Activated T-helper 1 cell treated with anti-CD3 and anti-CD28 coated beads, Interleukin-2, amount 50 U/mL, for 16 hours (primary cell): ENCODE data around the gene CETP.
A peak's percentile ranks its signal among the peaks of the same experiment; 100 is the strongest.
"Not testable (repeated sequence)": the region's sequence is repeated elsewhere in the genome, so short reads cannot be mapped to it uniquely, and the experiment has no call there.

Experiments used
- DNase-seq, 2 donors: peaks; one replicate each; pipeline ENCODE4 v3.0.0-alpha.2; 2020; ENCODE audit warnings: low read depth in 1 of 2, low spot score in 1 of 2

CETP gene

DNA sequence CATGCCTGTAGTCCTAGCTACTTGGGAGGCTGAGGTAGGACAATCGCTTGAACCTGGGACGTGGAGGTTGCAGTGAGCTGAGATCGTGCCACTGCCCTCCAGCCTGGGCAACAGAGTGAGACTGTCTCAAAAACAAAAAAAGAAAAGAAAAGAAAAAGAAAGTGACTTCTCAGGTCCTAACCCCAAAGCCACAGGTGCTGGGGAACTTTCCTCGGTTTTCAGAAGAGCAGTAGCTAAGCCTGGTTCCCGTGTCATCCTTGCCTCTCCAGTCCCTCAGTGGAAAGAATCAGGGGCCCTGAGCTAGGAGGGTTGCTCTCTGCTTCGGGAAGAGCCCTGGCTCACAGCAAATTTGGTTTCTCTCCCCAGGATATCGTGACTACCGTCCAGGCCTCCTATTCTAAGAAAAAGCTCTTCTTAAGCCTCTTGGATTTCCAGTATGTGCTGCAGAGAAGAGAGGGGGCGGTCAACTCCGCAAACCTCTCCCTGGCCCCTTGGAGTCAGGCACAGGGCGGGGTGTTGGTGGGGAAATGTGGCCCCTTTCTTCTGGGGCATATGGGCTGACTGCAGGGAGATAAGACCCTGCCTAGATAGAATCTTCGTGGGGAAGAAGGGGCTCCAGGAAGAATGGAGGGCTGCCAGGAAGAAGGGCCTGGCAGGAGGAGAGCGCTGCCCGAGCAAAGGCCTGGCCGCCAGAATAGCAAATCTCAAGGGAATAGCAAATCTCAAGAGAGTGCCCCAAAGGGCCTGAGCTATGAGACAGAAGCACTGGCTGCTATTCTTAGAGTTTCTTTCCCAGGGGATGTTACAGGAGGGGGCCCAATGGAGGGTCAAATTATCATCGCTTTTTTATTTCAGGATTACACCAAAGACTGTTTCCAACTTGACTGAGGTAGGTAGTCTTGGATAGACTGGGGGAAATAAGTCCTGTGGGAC lies 19.3 kb downstream of the CETP start:
- DNase-seq = no peak

DNA sequence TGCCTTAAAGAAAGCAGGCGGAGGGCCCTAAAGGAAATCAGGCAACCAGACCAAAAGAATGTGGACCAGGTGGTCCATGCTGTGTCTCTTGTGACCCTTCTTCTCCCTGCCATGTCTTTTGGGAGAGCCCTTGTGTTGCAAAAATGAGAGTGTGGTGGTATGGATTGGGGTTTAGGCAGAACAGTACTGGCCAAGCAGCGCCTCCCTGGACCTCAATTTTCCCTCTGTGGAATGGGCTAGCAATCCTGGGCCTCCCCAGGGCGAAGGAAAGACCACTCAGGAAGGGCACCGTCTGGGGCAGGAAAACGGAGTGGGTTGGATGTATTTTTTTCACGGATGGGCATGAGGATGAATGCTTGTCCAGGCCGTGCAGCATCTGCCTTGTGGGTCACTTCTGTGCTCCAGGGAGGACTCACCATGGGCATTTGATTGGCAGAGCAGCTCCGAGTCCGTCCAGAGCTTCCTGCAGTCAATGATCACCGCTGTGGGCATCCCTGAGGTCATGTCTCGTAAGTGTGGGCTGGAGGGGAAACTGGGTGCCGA lies 20.1 kb downstream of the CETP start:
- DNase-seq = no peak

DNA sequence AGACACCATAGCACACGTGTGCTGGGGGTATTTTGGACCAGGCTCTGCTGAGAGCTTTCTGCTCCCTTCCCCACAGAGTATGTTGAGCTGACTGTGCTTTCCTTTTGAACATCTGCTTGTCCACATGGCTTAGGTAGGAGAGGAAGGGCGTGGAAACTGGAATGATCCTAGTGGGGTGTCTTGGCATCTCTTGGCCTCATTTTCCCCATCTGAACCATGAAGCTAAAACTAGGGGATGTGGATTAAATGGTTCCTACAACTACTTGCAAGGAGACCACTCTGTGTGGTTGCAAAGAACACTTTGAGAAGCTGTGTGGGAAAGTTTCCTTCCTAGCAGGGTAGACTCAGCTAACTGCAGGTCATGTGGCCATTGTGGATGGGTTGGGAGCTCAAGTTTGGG lies 20.9 kb downstream of the CETP start:
- DNase-seq = no peak

DNA sequence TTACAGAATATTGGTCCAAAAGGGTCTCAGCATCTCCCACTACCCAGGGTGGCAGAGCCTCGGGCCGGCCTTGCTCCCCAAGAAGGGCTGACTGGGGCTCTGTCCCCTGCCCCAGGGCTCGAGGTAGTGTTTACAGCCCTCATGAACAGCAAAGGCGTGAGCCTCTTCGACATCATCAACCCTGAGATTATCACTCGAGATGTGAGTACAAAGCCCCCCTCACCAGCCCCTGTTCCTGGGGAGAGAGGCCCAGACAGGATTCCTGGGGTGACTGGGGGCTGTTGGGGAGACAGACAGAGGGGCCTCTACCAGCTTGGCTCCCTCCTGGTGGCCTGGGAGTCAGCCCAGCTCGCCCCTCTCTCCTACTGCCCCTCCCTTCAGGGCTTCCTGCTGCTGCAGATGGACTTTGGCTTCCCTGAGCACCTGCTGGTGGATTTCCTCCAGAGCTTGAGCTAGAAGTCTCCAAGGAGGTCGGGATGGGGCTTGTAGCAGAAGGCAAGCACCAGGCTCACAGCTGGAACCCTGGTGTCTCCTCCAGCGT lies 21.5 kb downstream of the CETP start:
- DNase-seq = no peak

DNA sequence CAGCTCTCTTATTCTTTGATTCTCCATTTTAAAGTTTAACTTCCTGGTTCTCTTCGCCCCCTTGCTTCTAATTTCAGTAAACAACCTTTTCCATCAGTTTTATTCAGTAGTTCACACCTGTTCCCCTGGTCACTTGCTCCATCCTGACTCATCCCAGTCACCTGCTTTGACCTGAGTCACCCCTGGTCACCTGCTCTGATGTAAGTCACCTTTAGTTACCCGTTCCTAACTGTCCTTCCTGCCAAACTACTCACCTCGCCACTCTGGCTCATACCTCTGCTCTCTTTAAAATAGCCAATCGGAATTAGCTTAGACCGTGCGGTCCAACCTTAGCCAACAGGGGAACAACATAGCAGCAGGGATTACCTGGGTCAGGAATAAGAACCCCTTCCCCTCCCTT lies 22.9 kb downstream of the CETP start:
- DNase-seq = no peak

DNA sequence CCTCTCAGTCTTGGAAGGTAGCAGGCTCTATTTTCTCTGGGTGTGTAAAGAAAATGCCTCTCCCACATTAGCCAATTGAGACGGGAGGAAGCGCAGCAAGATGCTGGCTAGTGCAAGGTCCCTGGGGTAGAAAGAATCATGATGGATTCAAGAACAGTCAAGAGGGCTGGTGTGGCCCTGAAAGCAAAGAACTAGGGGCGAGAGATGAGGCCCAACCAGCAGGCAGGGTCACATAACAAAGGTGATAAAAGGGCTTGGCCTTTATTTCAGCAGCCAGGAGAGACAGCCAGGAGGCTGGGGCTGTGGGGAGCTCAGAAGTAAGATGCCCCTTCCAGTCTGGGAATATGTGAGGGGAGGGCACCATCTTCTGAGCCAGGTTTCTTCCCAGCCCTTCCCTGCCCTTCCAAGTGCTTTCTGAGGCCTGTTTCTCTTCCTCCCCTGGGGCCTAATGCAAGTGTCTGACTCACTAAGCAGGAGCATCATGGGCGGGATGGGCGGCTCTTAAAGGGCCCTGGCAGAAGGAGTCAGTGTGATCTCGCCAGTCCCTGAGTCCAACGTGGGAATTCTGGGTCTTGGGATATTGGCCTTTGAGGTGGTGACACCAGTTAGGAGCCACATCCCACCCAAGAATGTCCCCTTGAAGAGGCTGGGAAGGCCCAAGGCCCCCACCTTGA lies 23.7 kb downstream of the CETP start:
- no peak for DNase-seq

DNA sequence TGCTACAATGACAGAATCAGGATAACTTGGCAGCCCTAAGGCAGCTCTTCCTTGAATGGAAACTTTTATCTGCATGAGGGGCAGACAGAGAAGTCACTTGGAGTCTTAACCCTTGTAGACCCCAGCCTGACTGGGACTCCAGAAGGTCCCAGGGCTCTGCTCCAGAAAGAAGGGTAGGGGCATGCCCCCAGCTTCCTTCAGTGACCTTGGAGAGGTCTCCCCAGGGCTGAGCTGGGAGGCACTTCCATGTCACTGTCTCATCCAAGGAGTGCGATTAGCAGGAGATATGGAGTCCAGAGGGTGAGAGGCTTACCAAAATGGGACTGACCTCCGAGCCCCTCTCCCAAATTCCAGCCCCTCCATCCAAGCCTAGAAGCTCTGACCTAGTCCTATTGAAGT lies 24.2 kb downstream of the CETP start:
- no peak for DNase-seq

DNA sequence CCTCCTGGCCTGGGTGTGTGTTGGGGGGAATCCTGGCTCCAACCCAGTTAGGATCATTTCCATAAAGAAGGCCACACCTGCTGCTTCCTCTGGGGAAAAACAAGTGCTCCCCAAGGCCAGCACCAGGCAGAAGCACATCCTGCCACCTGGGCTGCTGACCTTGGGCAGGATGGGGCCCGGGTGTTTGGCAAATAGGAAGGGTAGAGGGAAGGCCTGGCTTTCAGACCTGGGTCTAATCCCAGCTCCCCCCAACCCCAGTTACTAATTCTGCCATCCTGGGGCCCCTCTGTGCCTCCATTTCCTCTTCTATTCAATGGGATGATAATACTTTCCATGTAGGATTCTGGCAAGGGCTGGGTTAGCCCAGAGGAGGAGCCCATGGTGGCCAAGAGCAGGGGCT lies 24.6 kb downstream of the CETP start:
- DNase-seq = no peak

DNA sequence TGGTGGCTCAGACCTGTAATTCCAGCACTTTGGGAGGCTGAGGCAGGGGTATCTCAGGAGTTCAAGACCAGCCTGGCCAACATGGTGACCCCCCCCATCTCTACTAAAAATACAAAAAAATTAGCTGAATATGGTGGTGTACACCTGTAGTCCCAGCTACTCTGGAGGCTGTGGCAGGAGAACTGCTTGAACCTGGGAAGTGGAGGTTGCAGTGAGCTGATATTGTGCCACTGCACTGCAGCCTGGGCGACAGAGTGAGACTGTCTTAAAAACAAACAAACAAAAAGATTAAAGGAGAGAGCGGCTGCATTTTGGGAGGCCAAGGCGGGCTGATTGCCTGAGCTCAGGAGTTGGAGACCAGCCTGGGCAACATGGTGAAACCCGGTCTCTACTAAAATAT lies 25.2 kb downstream of the CETP start:
- DNase-seq = not testable (repeated sequence)

DNA sequence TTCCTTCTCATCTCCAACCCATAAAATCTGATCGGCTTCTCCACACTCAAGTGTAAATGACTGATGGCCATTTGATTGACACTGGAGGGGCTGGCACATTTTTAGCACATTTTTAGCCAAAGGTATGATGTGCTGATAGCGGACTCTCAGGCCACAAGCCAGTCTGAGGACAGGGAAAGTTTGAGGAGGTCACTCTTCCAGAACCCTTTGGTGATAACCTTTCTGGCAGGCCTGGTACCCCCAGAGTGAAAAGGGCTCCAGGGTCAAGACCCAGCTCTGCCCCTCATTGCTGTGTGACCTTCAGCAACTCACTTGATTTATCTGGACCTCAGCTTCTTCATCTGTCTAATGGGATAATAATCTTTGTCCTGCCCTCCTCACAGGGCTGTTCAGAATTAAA lies 25.9 kb downstream of the CETP start:
- DNase-seq = no peak

DNA sequence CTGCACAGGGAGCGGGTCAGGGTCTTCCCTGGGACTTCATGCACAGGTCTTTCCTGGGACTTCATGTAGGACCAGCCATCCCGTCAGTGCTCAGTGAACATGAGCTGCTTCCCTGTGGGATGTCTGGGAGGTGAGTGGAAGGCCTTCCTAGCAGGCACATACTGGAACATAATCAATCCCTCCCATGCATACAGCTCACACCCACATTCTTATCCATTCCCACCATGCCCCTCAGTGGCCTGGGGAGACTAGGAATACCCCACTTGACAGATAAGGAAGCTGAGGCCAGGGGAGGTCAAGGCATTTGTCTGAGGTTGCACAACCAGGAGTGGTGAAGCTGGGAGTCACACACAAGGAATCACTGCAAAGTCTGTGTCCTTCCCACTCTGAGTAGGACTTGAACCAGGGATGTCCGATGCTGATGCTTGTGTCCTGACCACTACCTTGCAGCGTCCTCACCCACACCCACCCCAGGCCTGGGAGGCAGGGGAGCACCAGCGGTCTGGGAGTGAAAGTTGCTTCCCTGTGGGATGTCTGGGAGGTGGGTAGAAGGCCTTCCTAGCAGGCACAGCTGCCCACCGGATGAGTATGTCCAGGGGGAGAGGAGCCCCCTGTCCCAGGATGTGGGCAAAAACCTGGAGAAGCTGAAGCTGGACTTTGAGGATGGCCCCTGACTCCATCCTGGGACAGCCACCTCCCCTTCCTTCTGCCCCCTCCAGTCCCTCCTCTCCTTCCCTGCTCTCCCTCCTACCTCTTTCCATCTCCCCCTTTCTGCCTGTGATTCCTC lies 26.6 kb downstream of the CETP start:
- no peak for DNase-seq

DNA sequence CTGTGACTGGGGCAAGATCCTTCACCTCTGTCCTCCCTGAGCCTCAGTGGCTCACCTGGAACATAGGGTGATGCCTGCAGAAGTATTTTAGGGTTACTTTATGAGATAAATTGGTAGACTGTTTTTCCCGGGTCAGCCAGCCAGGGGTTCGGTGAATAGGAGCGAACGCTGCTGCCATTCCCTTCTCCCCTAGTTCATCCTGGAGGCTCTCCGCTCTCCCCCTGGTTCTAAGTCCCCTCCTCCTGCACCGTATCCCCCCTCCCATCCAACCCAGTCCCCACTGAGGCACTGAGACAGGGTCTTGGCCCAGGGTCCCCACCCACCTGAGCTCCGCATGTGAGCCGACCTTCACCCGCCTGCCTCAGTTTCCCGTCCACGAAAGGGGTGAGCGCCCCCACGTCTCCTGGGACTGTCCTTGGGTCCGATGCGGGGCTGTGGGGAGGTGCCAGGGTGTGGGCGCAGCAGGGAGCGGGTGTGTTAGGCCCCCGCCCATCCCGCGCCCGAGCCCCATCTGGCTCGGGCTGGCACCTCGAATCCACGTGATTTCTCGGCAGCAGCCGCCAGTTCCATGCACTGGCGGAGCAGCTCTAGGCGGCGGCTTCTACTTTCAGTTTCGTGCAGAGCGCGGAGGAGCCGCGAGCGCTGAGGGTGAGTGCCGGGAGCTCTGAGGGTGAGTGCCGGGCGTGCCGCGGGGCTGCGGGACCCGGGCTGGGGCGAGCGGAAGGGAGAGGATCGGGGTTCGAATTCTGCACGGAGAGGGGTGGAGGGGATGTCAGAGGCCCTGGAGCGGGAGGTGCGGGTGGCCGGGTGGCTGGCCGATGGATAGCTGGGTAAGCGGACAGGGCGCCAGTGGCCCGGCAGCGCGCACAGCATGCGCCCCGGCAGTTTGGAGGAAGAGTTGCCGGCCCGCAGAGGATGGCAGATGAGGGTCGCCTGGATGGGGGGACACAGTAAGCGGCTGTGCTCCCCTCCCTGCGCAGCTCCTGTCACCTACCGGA lies 27.5 kb downstream of the CETP start, which contains the start of gene NLRC5:
Gene NLRC5, plus strand, starts transcription at position 610 of the 998 bp plus-strand sequence. CDS start 31,156 bp downstream, outside the sequence.
- DNase-seq = peak; percentile 73 to 89

DNA sequence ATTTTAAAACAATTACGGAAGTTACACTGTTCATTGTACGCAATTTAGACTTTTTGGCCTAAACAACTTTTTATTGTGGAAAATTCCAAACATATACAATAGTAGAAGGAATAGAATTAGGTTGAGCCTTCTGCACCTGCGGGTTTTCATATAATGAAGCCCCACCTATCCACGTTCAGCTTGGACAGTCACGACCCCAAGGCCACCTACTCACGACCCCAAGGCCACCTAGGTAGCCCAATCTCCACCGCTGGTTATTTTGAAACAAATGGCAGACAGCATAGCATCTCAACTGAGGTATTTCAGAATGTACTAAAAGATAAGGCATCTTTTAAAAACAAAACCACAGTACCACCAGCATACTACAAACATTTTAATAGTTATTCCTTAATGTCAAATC lies 28.2 kb downstream of the CETP start:
- DNase-seq = no peak

DNA sequence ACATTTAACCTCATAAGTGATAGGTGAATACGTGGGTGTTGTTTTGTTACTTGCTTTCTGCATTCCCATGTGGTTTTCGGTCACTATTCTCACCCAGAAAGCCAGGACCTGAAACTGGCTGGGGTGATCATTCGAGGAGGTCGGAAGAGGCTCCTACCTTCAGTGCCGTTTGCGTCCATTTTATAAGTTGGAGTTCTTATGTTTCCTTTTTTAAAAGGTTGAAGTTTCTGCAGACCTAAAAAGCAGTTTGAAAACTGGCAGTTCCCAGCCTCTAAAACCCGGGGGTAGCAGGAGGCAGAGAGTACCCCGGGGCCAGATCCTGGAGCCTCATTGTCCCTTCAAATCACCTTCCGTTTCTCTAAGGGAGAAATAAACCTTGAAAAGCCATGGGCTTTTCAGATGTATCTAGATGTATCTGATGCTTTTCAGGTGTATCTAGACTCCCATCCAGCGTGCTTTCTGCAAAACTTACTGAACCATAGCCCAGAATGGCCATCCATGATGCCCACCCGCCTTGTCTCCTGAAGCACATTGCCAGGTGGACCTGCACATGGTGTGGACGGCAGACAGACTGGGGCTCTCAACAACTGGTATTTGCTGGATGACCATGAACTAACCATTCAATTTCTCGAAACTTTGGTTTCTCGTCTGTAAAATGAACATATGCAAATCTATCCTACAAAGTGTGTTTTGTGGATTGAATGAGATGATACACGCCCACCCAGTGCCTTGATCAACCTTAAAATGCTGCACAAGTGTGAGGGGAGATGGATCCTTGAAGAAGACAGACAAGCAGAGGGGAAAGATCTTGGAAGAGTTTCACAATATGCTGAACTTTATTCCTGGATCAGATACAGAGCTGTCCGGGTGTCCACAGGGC lies 28.9 kb downstream of the CETP start:
- DNase-seq = no peak

DNA sequence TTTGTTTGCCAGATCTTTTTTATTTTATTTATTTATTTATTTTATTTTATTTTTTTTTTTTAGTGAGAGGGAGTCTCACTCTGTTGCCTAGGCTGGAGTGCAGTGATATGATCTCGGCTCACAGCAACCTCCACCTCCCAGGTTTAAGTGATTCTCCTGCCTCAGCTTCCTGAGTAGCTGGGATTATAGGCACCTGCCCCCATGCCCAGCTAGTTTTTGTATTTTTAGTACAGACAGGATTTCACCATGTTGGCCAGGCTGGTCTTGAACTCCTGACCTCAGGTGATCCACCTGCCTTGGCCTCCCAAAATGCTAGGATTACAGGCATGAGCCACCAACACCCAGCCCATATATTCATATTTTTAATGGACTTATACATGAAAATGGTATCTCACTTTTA lies 30.7 kb downstream of the CETP start:
- DNase-seq = not testable (repeated sequence)

DNA sequence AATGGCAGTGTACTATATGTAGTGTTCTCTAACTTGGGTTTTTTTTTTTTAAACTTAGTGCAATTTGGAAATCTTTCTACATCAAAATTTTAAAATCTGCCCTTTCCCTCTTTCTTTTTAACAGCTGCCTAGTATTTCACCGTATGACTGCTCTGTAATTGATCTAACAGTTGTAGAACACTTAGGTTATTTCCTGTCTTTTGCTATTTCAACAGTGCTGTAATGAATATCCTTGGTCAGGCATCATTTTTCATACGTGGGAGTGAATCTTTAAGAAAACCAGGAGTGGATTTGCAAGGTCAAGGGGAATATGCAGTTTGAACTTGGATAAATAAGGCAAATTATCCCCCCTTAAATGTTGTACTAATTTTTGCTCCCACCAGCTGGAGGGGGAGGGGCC lies 31.5 kb downstream of the CETP start:
- DNase-seq = no peak

DNA sequence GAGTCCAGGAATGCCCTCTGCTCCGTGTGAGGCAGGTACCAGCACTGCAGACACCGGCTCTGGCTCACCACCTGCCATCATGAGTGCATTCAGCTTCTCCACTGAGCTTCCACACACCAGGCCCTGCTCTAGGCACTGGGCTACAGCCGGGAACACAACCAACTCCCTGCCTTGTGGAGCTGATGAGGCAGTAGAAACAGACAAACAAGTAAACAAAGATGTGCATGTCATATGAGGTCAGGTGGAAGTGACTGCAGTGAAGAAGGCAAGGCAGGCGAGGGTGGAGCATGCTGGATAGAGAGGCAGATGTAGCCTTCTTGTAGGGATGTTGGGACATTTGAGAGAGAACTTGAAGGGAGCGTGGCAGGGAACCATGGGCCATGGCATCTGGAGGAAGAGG lies 32.6 kb downstream of the CETP start:
- no peak for DNase-seq

DNA sequence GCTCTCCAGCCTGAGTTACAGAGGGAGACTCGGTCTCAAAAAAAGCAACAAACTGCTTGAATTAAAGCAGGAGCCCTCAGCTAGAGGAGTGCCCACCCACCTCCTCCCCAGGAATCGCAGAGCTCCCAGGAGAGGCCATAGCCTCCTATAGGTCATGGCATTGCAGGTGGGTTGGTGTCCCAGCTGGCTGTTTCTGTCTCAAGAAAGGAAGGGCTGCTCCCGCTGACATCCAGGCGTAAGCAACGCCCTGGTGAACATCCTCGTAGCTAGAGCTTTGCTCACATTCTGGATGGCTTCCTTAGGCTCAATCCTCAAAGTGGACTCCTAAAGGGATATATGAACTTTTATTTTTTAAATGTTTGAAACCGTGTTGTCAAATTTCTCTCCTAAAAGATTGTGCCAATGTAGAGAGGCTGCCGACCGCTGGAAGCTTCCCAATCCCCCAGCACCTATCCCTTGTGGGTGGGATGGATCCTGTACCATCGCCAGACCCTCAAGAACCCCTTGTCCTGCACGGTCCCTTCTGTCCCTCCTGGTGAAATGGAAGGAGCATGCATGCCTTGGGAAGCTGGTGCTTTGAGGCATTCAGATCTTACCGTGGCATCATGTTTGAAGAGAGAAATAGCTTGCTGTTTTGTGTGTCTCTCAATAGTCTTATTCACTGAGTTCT lies 33.5 kb downstream of the CETP start:
- DNase-seq = no peak
